Measurements from ENCODE around the gene ICOS.

GRCh38 chr2:203971251-203971650, 34.7 kb downstream of the ICOS start:
- TF ChIP-seq CTCF (conservative IDR thresholded peaks at IDR 0.05; ENCODE audit: low read depth, low read length) (no peak), EZH2 (IDR thresholded peaks at IDR 0.05; ENCODE audit: low read length, unreplicated experiment) (no peak)

Data from PC-3 (cell line).